Endothelial cell of umbilical vein (primary cell): Measurements from ENCODE around the gene INHBB.

Experiments
- EZH2 ChIP-seq: IDR thresholded peaks from 2 replicates; pipeline ENCODE4 v1.6.1; 2012; ENCODE audit warnings: borderline replicate concordance, low read depth, mild to moderate bottlenecking, moderate library complexity, low read length, inconsistent platforms; ENCODE audit not compliant: severe bottlenecking
- MYC ChIP-seq: IDR thresholded peaks from one replicate; pipeline ENCODE4 v1.6.1; 2011; ENCODE audit warnings: mild to moderate bottlenecking, low read depth, low read length
- POLR2A ChIP-seq: IDR thresholded peaks from 2 replicates; pipeline ENCODE4 v1.6.1; 2012; ENCODE audit warnings: low read depth, mild to moderate bottlenecking, control low read depth, low read length
- POLR2AphosphoS5 ChIP-seq: IDR thresholded peaks from 2 replicates; pipeline ENCODE4 v1.6.1; 2012; ENCODE audit warnings: low read depth, mild to moderate bottlenecking, control low read depth, low read length, moderate library complexity; ENCODE audit not compliant: insufficient read depth
- TF ChIP-seq, protein P1 (sequence below), 2 donors: IDR thresholded peaks; 1 replicate in 1 of 2; 2 replicates in 1 of 2; pipeline ENCODE4 v1.5.1; 2011; ENCODE audit warnings: low read length in 2 of 2, mild to moderate bottlenecking in 2 of 2, moderate library complexity in 2 of 2, control low read depth in 1 of 2, inconsistent platforms in 1 of 2, low read depth in 1 of 2; ENCODE audit not compliant: insufficient read depth in 1 of 2; ENCODE audit errors: extremely low read depth in 1 of 2
- TF ChIP-seq, protein P2 (sequence below): IDR thresholded peaks from 2 replicates; pipeline ENCODE4 v1.6.1; 2011; ENCODE audit not compliant: insufficient read depth, insufficient read length

DNA sequence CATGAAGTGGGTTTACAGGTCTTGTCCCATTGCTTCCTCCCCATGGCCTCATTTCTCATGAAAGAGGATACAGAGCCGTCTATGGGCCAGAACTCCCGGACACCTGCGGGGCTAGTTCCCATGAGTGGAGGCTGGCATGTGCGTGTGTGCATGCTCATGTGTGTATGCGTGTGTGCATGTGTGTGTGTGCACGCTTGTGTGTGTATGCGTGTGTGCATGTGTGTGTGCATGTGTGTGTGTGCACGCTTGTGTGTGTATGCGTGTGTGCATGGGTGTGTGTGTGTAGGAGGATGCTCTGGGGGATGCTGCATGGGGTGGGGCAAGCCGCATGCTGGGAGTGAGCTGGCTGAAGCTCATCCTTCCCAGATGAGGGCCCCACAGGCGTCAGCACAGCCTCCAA is 20.8 kb downstream of the INHBB start:
- TF ChIP-seq, protein P1, sequence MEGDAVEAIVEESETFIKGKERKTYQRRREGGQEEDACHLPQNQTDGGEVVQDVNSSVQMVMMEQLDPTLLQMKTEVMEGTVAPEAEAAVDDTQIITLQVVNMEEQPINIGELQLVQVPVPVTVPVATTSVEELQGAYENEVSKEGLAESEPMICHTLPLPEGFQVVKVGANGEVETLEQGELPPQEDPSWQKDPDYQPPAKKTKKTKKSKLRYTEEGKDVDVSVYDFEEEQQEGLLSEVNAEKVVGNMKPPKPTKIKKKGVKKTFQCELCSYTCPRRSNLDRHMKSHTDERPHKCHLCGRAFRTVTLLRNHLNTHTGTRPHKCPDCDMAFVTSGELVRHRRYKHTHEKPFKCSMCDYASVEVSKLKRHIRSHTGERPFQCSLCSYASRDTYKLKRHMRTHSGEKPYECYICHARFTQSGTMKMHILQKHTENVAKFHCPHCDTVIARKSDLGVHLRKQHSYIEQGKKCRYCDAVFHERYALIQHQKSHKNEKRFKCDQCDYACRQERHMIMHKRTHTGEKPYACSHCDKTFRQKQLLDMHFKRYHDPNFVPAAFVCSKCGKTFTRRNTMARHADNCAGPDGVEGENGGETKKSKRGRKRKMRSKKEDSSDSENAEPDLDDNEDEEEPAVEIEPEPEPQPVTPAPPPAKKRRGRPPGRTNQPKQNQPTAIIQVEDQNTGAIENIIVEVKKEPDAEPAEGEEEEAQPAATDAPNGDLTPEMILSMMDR (IDR thresholded peaks at IDR 0.05; ENCODE audit: extremely low read depth in 1 of 2, insufficient read depth in 1 of 2, low read depth in 1 of 2, low read length in 2 of 2), result no peak
- TF ChIP-seq POLR2A (no peak), MYC (no peak), EZH2 (no peak), POLR2AphosphoS5 (no peak)
- TF ChIP-seq, protein P2, sequence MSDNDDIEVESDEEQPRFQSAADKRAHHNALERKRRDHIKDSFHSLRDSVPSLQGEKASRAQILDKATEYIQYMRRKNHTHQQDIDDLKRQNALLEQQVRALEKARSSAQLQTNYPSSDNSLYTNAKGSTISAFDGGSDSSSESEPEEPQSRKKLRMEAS, result no peak
